ENCODE results near the gene NDUFA7. TPM values are rescaled to one million over a fixed set of nuclear protein-coding genes. Genes with fewer than 3 reads are reported as not detected.

Gene NDUFA7
- total RNA-seq, 4 donors from 2014 or later, result 23.3 to 38.7 (median 25.2) TPM

GRCh38 chr19:8307965-8308866 lies 13.0 kb downstream of the NDUFA7 start, which contains the start of gene CD320:
Gene CD320 (minus strand): TSS chr19:8308358. CDS start chr19:8308290, 68 bp downstream.
- no peak for TF ChIP-seq POLR2A (IDR thresholded peaks at IDR 0.05)
- TF ChIP-seq EP300 (IDR thresholded peaks at IDR 0.05), result no peak
- no peak for TF ChIP-seq CTCF (IDR thresholded peaks at IDR 0.05)
- peak in 2 of 3 donors; percentile 9 to 46 for TF ChIP-seq POLR2AphosphoS5 (IDR thresholded peaks at IDR 0.05)
- H3K4me1 ChIP-seq, result peaks cover 46% of the 10 kb centered on the region
- H3K27me3 ChIP-seq, result no peaks in the 10 kb centered on the region

GRCh38 chr19:8307400-8307964 lies 13.7 kb downstream of the NDUFA7 start:
- TF ChIP-seq POLR2A (IDR thresholded peaks at IDR 0.05) (no peak), EP300 (IDR thresholded peaks at IDR 0.05) (no peak), POLR2AphosphoS5 (IDR thresholded peaks at IDR 0.05) (no peak), CTCF (IDR thresholded peaks at IDR 0.05) (no peak)
- Histone ChIP-seq H3K4me3 (peak overlapping the region; percentile 63), H3K27me3 (no peaks in the 10 kb centered on the region), H3K9me3 (no peaks in the 10 kb centered on the region), H3K4me1 (peaks cover 47% of the 10 kb centered on the region), H3K36me3 (peaks cover 34% of the 10 kb centered on the region), H3K27ac (peak overlapping the region; percentile 57)
- 24% methylated on average over 20 of the region's 24 CpGs for WGBS
- DNase-seq (ENCODE audit: low spot score in 2 of 2), result peak in 1 of 2 donors; percentile 76

More at GRCh38 chr19:8307965-8308866, 13.0 kb downstream of the NDUFA7 start, which contains the start of gene CD320:
- DNase-seq (ENCODE audit: low spot score in 2 of 2), result peak; percentile 91 to 93
- H3K9me3 ChIP-seq, result no peaks in the 10 kb centered on the region
- WGBS, result under 1% methylated on average over 13 of the region's 63 CpGs
- H3K4me3 ChIP-seq, result peak within 1 kb of the TSS; percentile 63
- peaks cover 37% of the 10 kb centered on the region for H3K36me3 ChIP-seq
- peak within 1 kb of the TSS; percentile 57 for H3K27ac ChIP-seq

- peak overlapping the region; percentile 1 for H3K4me3 ChIP-seq
- peaks cover 40% of the 10 kb centered on the region for H3K4me1 ChIP-seq
- H3K27ac ChIP-seq, result no peak overlapping the region
- peaks cover 23% of the 10 kb centered on the region for H3K36me3 ChIP-seq
- peak; percentile 50 to 77 for DNase-seq (ENCODE audit: low spot score in 2 of 2)
- TF ChIP-seq EP300 (IDR thresholded peaks at IDR 0.05), result no peak
- TF ChIP-seq POLR2A (IDR thresholded peaks at IDR 0.05), result no peak
- no peak for TF ChIP-seq POLR2AphosphoS5 (IDR thresholded peaks at IDR 0.05)
- no peak for TF ChIP-seq CTCF (IDR thresholded peaks at IDR 0.05)
- H3K9me3 ChIP-seq, result no peaks in the 10 kb centered on the region
- H3K27me3 ChIP-seq, result no peaks in the 10 kb centered on the region
- WGBS, result 68% methylated on average over 8 of the region's 17 CpGs
Observed at GRCh38 chr19:8306235-8307054, 14.7 kb downstream of the NDUFA7 start.

- peaks cover 35% of the 10 kb centered on the region for H3K4me1 ChIP-seq
- no peaks in the 10 kb centered on the region for H3K9me3 ChIP-seq
- H3K4me3 ChIP-seq, result no peak overlapping the region
- peak; percentile 20 to 41 for DNase-seq (ENCODE audit: low spot score in 2 of 2)
- 94% methylated on average over 4 of the region's 4 CpGs for WGBS
- peaks cover 17% of the 10 kb centered on the region for H3K36me3 ChIP-seq
- H3K27ac ChIP-seq, result no peak overlapping the region
- TF ChIP-seq POLR2AphosphoS5 (IDR thresholded peaks at IDR 0.05) (no peak), EP300 (IDR thresholded peaks at IDR 0.05) (no peak), POLR2A (IDR thresholded peaks at IDR 0.05) (no peak), CTCF (IDR thresholded peaks at IDR 0.05) (no peak)
- H3K27me3 ChIP-seq, result no peaks in the 10 kb centered on the region
Observed at GRCh38 chr19:8305798-8306197, 15.4 kb downstream of the NDUFA7 start.

All from suprapubic skin (tissue), 4 donors.